Common myeloid progenitor, CD34-positive (primary cell): ENCODE data around the gene SMOC2.

Experiments used
- CTCF ChIA-PET: fragments of 350-600 bp; sonication (Branson Sonifier 250); formaldehyde crosslinking; loops from one replicate; lab custom pipeline; 2021; ENCODE audit warnings: antibody characterized with exemption; lab: Charles Lee
- POLR2A ChIA-PET: fragments of 350-600 bp; sonication (Branson Sonifier 250); formaldehyde crosslinking; loops from one replicate; lab custom pipeline; 2021; ENCODE audit warnings: antibody characterized with exemption; lab: Charles Lee
- DNase-seq, 3 donors: peaks; one replicate each; pipeline versions ENCODE4 v3.0.0 to v3.0.0-alpha.2; 2013
- H3K27ac ChIP-seq, 2 experiments: 1 replicate in 1 of 2; 2 replicates in 1 of 2; pipeline ENCODE4 v1.7.0; 2013; ENCODE audit warnings: inconsistent platforms in 2 of 2, low read length in 2 of 2, mild to moderate bottlenecking in 2 of 2, low read depth in 1 of 2, moderate library complexity in 1 of 2; ENCODE audit not compliant: severe bottlenecking in 2 of 2, insufficient read depth in 1 of 2, poor library complexity in 1 of 2
- H3K27me3 ChIP-seq, 5 experiments: replicated peaks in 2 of 5; 1 replicate in 3 of 5; 2 replicates in 2 of 5; pipeline versions ENCODE4 v1.6.1 to v1.7.0; 2013; ENCODE audit warnings: low read length in 4 of 5, mild to moderate bottlenecking in 2 of 5, moderate library complexity in 2 of 5, inconsistent platforms in 1 of 5; ENCODE audit not compliant: insufficient read depth in 5 of 5, control insufficient read depth in 4 of 5
- H3K36me3 ChIP-seq, 4 experiments: 1 replicate in 2 of 4; 2 replicates in 2 of 4; pipeline versions ENCODE4 v1.6.1 to v1.7.0; 2013; ENCODE audit warnings: low read length in 3 of 4, control low read depth in 1 of 4, mild to moderate bottlenecking in 1 of 4; ENCODE audit not compliant: control insufficient read depth in 4 of 4, insufficient read depth in 4 of 4
- H3K4me1 ChIP-seq, 4 experiments: 1 replicate in 3 of 4; 2 replicates in 1 of 4; pipeline versions ENCODE4 v1.6.1 to v1.7.1; 2013; ENCODE audit warnings: low read length in 3 of 4, mild to moderate bottlenecking in 3 of 4, control low read depth in 1 of 4, inconsistent platforms in 1 of 4, moderate library complexity in 1 of 4; ENCODE audit not compliant: control insufficient read depth in 4 of 4, insufficient read depth in 4 of 4; ENCODE audit errors: control extremely low read depth in 1 of 4
- H3K4me3 ChIP-seq, 7 experiments: 1 replicate in 4 of 7; 2 replicates in 3 of 7; pipeline versions ENCODE4 v1.5.1 to v1.7.0; 2013; ENCODE audit warnings: mild to moderate bottlenecking in 7 of 7, low read length in 6 of 7, moderate library complexity in 6 of 7, inconsistent platforms in 2 of 7, low read depth in 2 of 7, control low read depth in 1 of 7; ENCODE audit not compliant: insufficient read depth in 4 of 7, control insufficient read depth in 1 of 7; ENCODE audit errors: extremely low read depth in 1 of 7
- H3K9me3 ChIP-seq, 5 experiments: 1 replicate in 4 of 5; 2 replicates in 1 of 5; pipeline versions ENCODE4 v1.6.1 to v1.7.1; 2013; ENCODE audit warnings: low read length in 4 of 5, mild to moderate bottlenecking in 2 of 5, inconsistent platforms in 1 of 5, low read depth in 1 of 5, moderate library complexity in 1 of 5; ENCODE audit not compliant: control insufficient read depth in 4 of 5, insufficient read depth in 2 of 5; ENCODE audit errors: control extremely low read depth in 1 of 5
- WGBS: methylation state at CpG from one replicate; pipeline ENCODE4 v1.1.5; 2013; ENCODE audit not compliant: insufficient coverage; 5-methylcytosine and 5-hydroxymethylcytosine counted together

The SMOC2 gene

GRCh38 chr6:168496139-168496996 is 55.4 kb downstream of the SMOC2 start:
- H3K4me3 ChIP-seq, result no peak overlapping the region
- WGBS, result 82% methylated on average over 18 of the region's 24 CpGs
- ChIA-PET POLR2A (no interaction called here), CTCF (no interaction called here)
- no peak for DNase-seq
- no peak overlapping the region for H3K27ac ChIP-seq
- peaks cover 0 to 2% (median 0%) of the 10 kb centered on the region in 5 experiments for H3K27me3 ChIP-seq
- no peaks in the 10 kb centered on the region for H3K4me1 ChIP-seq
- H3K36me3 ChIP-seq, result no peaks in the 10 kb centered on the region
- no peaks in the 10 kb centered on the region for H3K9me3 ChIP-seq

GRCh38 chr6:168496997-168497331 is 56.0 kb downstream of the SMOC2 start:
- Histone ChIP-seq H3K27ac (no peak overlapping the region), H3K4me1 (no peaks in the 10 kb centered on the region), H3K9me3 (no peaks in the 10 kb centered on the region), H3K4me3 (no peak overlapping the region), H3K36me3 (no peaks in the 10 kb centered on the region), H3K27me3 (peaks cover 0 to 6% (median 0%) of the 10 kb centered on the region in 5 experiments)
- no peak for DNase-seq
- WGBS, result 86% methylated on average over 9 of the region's 10 CpGs
- POLR2A ChIA-PET, result no interaction called here
- CTCF ChIA-PET, result no interaction called here

GRCh38 chr6:168497381-168497780 is 56.4 kb downstream of the SMOC2 start:
- no peaks in the 10 kb centered on the region for H3K36me3 ChIP-seq
- H3K4me3 ChIP-seq, result no peak overlapping the region
- CTCF ChIA-PET, result no interaction called here
- no peaks in the 10 kb centered on the region for H3K9me3 ChIP-seq
- no peak overlapping the region for H3K27ac ChIP-seq
- POLR2A ChIA-PET, result no interaction called here
- 94% methylated on average over 13 of the region's 15 CpGs for WGBS
- peaks cover 0 to 7% (median 0%) of the 10 kb centered on the region in 5 experiments for H3K27me3 ChIP-seq
- H3K4me1 ChIP-seq, result no peaks in the 10 kb centered on the region
- no peak for DNase-seq

- Histone ChIP-seq H3K4me1 (no peaks in the 10 kb centered on the region), H3K4me3 (no peak overlapping the region), H3K9me3 (no peaks in the 10 kb centered on the region), H3K36me3 (no peaks in the 10 kb centered on the region), H3K27ac (no peak overlapping the region), H3K27me3 (peaks cover 0 to 6% (median 0%) of the 10 kb centered on the region in 5 experiments)
- WGBS, result 92% methylated on average over 10 of the region's 14 CpGs
- ChIA-PET CTCF (no interaction called here), POLR2A (no interaction called here)
- no peak for DNase-seq
Measured at GRCh38 chr6:168498161-168498843, 57.3 kb downstream of the SMOC2 start.

GRCh38 chr6:168499045-168499650 is 58.2 kb downstream of the SMOC2 start:
- no peaks in the 10 kb centered on the region for H3K4me1 ChIP-seq
- H3K9me3 ChIP-seq, result no peaks in the 10 kb centered on the region
- DNase-seq, result no peak
- H3K27me3 ChIP-seq, result peaks cover 0 to 6% (median 0%) of the 10 kb centered on the region in 5 experiments
- 99% methylated on average over 11 of the region's 13 CpGs for WGBS
- POLR2A ChIA-PET, result no interaction called here
- no peaks in the 10 kb centered on the region for H3K36me3 ChIP-seq
- H3K4me3 ChIP-seq, result no peak overlapping the region
- CTCF ChIA-PET, result no interaction called here
- no peak overlapping the region for H3K27ac ChIP-seq

GRCh38 chr6:168500519-168500918 is 59.5 kb downstream of the SMOC2 start:
- H3K27me3 ChIP-seq, result peaks cover 0 to 6% (median 0%) of the 10 kb centered on the region in 5 experiments
- H3K27ac ChIP-seq, result no peak overlapping the region
- DNase-seq, result no peak
- no peak overlapping the region for H3K4me3 ChIP-seq
- no peaks in the 10 kb centered on the region for H3K36me3 ChIP-seq
- CTCF ChIA-PET, result no interaction called here
- H3K4me1 ChIP-seq, result no peaks in the 10 kb centered on the region
- POLR2A ChIA-PET, result no interaction called here
- 90% methylated on average over 14 of the region's 14 CpGs for WGBS
- H3K9me3 ChIP-seq, result no peaks in the 10 kb centered on the region

GRCh38 chr6:168501561-168501960 is 60.6 kb downstream of the SMOC2 start:
- H3K36me3 ChIP-seq, result no peaks in the 10 kb centered on the region
- H3K9me3 ChIP-seq, result no peaks in the 10 kb centered on the region
- POLR2A ChIA-PET, result no interaction called here
- DNase-seq, result no peak
- H3K27ac ChIP-seq, result no peak overlapping the region
- H3K4me1 ChIP-seq, result no peaks in the 10 kb centered on the region
- CTCF ChIA-PET, result no interaction called here
- H3K4me3 ChIP-seq, result no peak overlapping the region
- peaks cover 0 to 6% (median 0%) of the 10 kb centered on the region in 5 experiments for H3K27me3 ChIP-seq
- WGBS, result 97% methylated on average over 4 of the region's 8 CpGs
